Uterus (tissue), 4 donors: ENCODE data around the gene ADAMTS2. TPM values are rescaled to one million over a fixed set of nuclear protein-coding genes. Genes with fewer than 3 reads are reported as not detected.

Source experiments
- DNase-seq, 2 donors: peaks; one replicate each; pipeline ENCODE4 v3.0.0-alpha.2; 2019 to 2020
- H3K27ac ChIP-seq, 2 donors: fragments of 200-600 bp; sonication (generic); 1 replicate in 1 of 2; 2 replicates in 1 of 2; pipeline ENCODE4 v1.5.1; 2016 to 2018
- H3K27me3 ChIP-seq, 2 donors: fragments of 200-600 bp; sonication (generic); one replicate each; pipeline ENCODE4 v1.5.1; 2018 to 2019; ENCODE audit warnings: control low read depth in 1 of 2
- H3K36me3 ChIP-seq, 2 donors: fragments of 200-600 bp; sonication (generic); one replicate each; pipeline ENCODE4 v1.5.1; 2019; ENCODE audit warnings: control low read depth in 1 of 2
- H3K4me1 ChIP-seq, 2 donors: fragments of 200-600 bp; sonication (generic); one replicate each; pipeline ENCODE4 v1.5.1; 2018 to 2019; ENCODE audit warnings: control low read depth in 1 of 2
- H3K4me3 ChIP-seq, 2 donors: fragments of 200-600 bp; sonication (generic); 1 replicate in 1 of 2; 2 replicates in 1 of 2; pipeline ENCODE4 v1.5.1; 2018 to 2019; ENCODE audit warnings: mild to moderate bottlenecking in 1 of 2
- H3K9me3 ChIP-seq, 2 donors: fragments of 200-600 bp; sonication (generic); one replicate each; pipeline ENCODE4 v1.5.1; 2019; ENCODE audit warnings: control low read depth in 1 of 2
- CTCF ChIP-seq, 4 experiments: fragments of 200-600 bp in 2 of 4; fragments of 450-650 bp in 2 of 4; sonication (generic) in 2 of 4; IDR thresholded peaks; one replicate each; pipeline ENCODE4 v1.5.1; 2016 to 2019; ENCODE audit warnings: antibody characterized with exemption in 4 of 4, mild to moderate bottlenecking in 2 of 4, moderate library complexity in 1 of 4
- POLR2A ChIP-seq, 2 donors: fragments of 450-650 bp; IDR thresholded peaks; one replicate each; pipeline ENCODE4 v1.6.1; 2016; ENCODE audit warnings: antibody characterized with exemption in 2 of 2, mild to moderate bottlenecking in 1 of 2, moderate library complexity in 1 of 2
- intact Hi-C: fragments of 100-400 bp; cut with DNase I; formaldehyde crosslinking; loops from one replicate; pipeline ENCODE4 v1.15.1; 2023; ENCODE audit warnings: low total_unique reads
- total RNA-seq, 4 donors: library from RNA; depleted of rRNA in 3 of 4; stranded (reverse); fragments of >200 nt in 3 of 4; gene quantifications; one replicate each; pipeline versions ENCODE4 v1.1.0 to v1.2.4, GENCODE V29; 2014 to 2023
- donor health status: DM: yes; HTN: yes; CAD: no.

ADAMTS2 gene
- total RNA-seq, 4 donors from 2014 or later = 4.1 to 97.1 (median 40.3) TPM

DNA sequence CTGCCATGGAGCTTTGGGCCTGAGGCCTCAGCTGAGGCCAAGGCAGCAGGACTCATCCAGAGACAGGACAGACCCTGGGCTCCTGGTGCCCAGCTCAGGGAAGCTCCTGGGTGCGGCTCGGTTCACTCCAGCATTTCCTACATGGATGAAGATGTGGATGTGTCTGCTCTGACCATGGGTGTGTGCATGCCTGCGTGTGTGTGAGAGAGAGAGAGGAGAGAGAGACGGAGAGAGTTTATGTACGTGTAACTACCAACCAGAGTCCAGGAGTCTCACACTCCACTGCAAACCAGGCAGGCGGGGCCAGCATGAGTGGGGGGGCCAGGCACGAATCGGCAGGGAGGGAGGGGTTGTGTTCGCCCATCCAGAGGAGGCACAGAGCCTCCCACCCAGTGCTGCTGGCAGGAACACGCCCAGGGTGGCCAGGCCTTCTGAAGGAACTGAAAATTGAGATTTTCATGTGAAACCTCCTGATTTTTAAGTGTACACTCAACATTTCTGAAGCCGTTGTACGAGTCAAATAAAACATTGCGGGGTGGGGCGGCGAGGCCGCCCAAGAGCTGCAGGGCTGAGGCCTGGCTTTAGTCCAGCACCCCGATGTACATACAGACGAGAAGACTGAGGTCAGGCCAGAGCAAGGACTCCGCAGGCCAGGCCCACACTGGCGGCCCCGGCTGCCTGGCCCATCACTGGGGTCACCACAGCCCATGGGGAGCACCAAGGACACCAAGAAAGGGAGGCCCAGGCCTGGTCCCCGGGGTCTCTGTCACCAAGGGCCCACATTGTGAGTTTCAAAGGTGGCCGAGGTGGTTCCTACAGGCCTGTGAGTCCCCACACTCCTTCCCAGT, 88.7 kb downstream of the ADAMTS2 start:
- H3K4me3 ChIP-seq = no peak overlapping the region
- intact Hi-C loops = no loop called here
- TF ChIP-seq CTCF (IDR thresholded peaks at IDR 0.05) (no peak), POLR2A (IDR thresholded peaks at IDR 0.05) (no peak)
- H3K27ac ChIP-seq = peak overlapping the region; percentile 58 to 76
- H3K27me3 ChIP-seq = no peaks in the 10 kb centered on the region
- DNase-seq = peak; percentile 22 to 41
- H3K36me3 ChIP-seq = no peaks in the 10 kb centered on the region
- H3K9me3 ChIP-seq = no peaks in the 10 kb centered on the region
- peaks cover 0 to 4% of the 10 kb centered on the region in 2 donors for H3K4me1 ChIP-seq

- peak; percentile 12 to 15 for DNase-seq
- no peaks in the 10 kb centered on the region for H3K9me3 ChIP-seq
- H3K4me1 ChIP-seq = peaks cover 0 to 4% of the 10 kb centered on the region in 2 donors
- H3K36me3 ChIP-seq = no peaks in the 10 kb centered on the region
- H3K4me3 ChIP-seq = no peak overlapping the region
- H3K27me3 ChIP-seq = no peaks in the 10 kb centered on the region
- TF ChIP-seq POLR2A (IDR thresholded peaks at IDR 0.05) = no peak
- no peak for TF ChIP-seq CTCF (IDR thresholded peaks at IDR 0.05)
- peak overlapping the region in 1 of 2 donors; percentile 58 for H3K27ac ChIP-seq
- intact Hi-C loops = no loop called here
Measured at GRCh38 chr5:179255527-179256327, 89.5 kb downstream of the ADAMTS2 start.

DNA sequence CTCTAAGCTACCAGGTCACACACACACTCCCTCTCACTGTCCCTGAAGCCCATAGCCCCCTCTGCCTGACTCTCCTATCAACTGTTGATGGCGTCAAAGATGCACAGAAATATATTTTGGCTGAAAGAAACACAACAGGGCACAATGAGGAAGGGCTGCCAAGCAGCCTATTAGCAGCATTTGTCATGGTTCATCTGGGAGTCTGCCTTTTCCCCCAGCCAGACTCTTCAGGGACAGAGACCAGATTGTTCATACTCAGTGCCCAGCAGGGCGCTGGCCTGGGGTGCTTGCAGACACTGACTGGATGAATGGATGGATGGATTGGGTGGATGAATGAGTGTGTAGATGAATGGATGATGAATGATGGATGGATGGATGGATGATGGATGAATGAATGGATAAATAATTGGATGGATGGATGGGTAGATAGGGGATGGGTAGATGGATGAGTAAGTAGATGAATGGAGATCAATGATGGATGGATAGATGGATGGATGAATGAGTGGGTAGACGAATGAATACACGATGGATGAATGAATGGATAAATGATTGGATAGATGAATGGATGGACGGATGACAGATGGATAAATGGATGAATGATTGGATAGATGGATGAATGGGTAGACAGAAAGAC, 90.5 kb downstream of the ADAMTS2 start:
- Histone ChIP-seq H3K4me1 (peaks cover 0 to 4% of the 10 kb centered on the region in 2 donors), H3K4me3 (no peak overlapping the region), H3K9me3 (no peaks in the 10 kb centered on the region), H3K27me3 (no peaks in the 10 kb centered on the region), H3K27ac (no peak overlapping the region), H3K36me3 (no peaks in the 10 kb centered on the region)
- TF ChIP-seq CTCF (IDR thresholded peaks at IDR 0.05) = no peak
- no peak for TF ChIP-seq POLR2A (IDR thresholded peaks at IDR 0.05)
- intact Hi-C loops = no loop called here
- DNase-seq = peak; percentile 1 to 5

- intact Hi-C loops = no loop called here
- no peak for TF ChIP-seq CTCF (IDR thresholded peaks at IDR 0.05)
- H3K27ac ChIP-seq = no peak overlapping the region
- no peaks in the 10 kb centered on the region for H3K27me3 ChIP-seq
- H3K4me1 ChIP-seq = no peaks in the 10 kb centered on the region
- H3K36me3 ChIP-seq = no peaks in the 10 kb centered on the region
- H3K4me3 ChIP-seq = no peak overlapping the region
- DNase-seq = peak; percentile 1 to 7
- no peaks in the 10 kb centered on the region for H3K9me3 ChIP-seq
Measured at GRCh38 chr5:179253730-179254129, 91.5 kb downstream of the ADAMTS2 start.
